HEK293 (cell line): Measurements from ENCODE around the gene ARID3B.

Experiments
- CTCF ChIA-PET: fragments of 350-600 bp; formaldehyde crosslinking; extraction: SDS; loops from one replicate; lab custom pipeline; 2021; ENCODE audit warnings: antibody characterized with exemption; lab: Yijun Ruan, JAX
- POLR2A ChIA-PET: fragments of 300-600 bp; formaldehyde crosslinking; extraction: SDS; loops from one replicate; lab custom pipeline; 2020; ENCODE audit warnings: antibody characterized with exemption, inconsistent platforms; lab: Yijun Ruan, JAX
- H3K27ac ChIP-seq: fragments of 200-500 bp; sonication (Bioruptor generic); 2 replicates; pipeline ENCODE4 v1.5.1; 2014; ENCODE audit warnings: low read depth, low read length, control low read depth, inconsistent platforms; ENCODE audit errors: extremely low read depth
- H3K36me3 ChIP-seq, 2 experiments: fragments of 200-500 bp in 1 of 2; sonication (Bioruptor generic) in 1 of 2; 1 replicate in 1 of 2; 2 replicates in 1 of 2; pipeline ENCODE4 v1.5.1; 2014 to 2017; ENCODE audit warnings: inconsistent platforms in 2 of 2, low read length in 2 of 2; ENCODE audit not compliant: control insufficient read depth in 2 of 2, insufficient read depth in 1 of 2
- H3K4me1 ChIP-seq: fragments of 200-500 bp; sonication (Bioruptor generic); 2 replicates; pipeline ENCODE4 v1.5.1; 2014; ENCODE audit warnings: mild to moderate bottlenecking, low read length, inconsistent platforms; ENCODE audit not compliant: control insufficient read depth, insufficient read depth
- H3K4me3 ChIP-seq: 2 replicates; pipeline ENCODE4 v1.5.1; 2011; ENCODE audit warnings: low read depth, mild to moderate bottlenecking, control low read depth, low read length, moderate library complexity
- H3K9me3 ChIP-seq: fragments of 200-500 bp; sonication (Bioruptor generic); 2 replicates; pipeline ENCODE4 v1.5.1; 2014; ENCODE audit warnings: low read depth, low read length, inconsistent platforms; ENCODE audit not compliant: control insufficient read depth, insufficient read depth
- HOXC10 ChIP-seq: sonication (generic); formaldehyde crosslinking; IDR thresholded peaks from 2 replicates; pipeline ENCODE4 v1.8.1; 2023; ENCODE audit warnings: mild to moderate bottlenecking, missing genetic modification reagents
- KLF8 ChIP-seq: fragments of 450-650 bp; formaldehyde crosslinking; IDR thresholded peaks from 2 replicates; pipeline ENCODE4 v1.5.1; 2016; ENCODE audit warnings: missing biosample characterization, missing genetic modification characterization
- SP3 ChIP-seq: fragments of 450-650 bp; formaldehyde crosslinking; IDR thresholded peaks from 2 replicates; pipeline ENCODE4 v1.5.1; 2016; ENCODE audit warnings: missing biosample characterization, missing genetic modification characterization
- ZBTB17 ChIP-seq: fragments of 450-650 bp; formaldehyde crosslinking; IDR thresholded peaks from 2 replicates; pipeline ENCODE4 v1.5.1; 2016; ENCODE audit warnings: missing biosample characterization, missing genetic modification characterization
- ZBTB8A ChIP-seq: fragments of 450-650 bp; formaldehyde crosslinking; IDR thresholded peaks from 2 replicates; pipeline ENCODE4 v1.5.1; 2016; ENCODE audit warnings: missing biosample characterization, missing genetic modification characterization
- ZNF140 ChIP-seq: fragments of 450-650 bp; formaldehyde crosslinking; IDR thresholded peaks from 2 replicates; pipeline ENCODE4 v1.5.1; 2016; ENCODE audit warnings: missing biosample characterization, missing genetic modification characterization
- ZNF155 ChIP-seq: fragments of 450-650 bp; formaldehyde crosslinking; IDR thresholded peaks from 2 replicates; pipeline ENCODE4 v1.5.1; 2016; ENCODE audit warnings: missing biosample characterization, missing genetic modification characterization
- ZNF221 ChIP-seq: fragments of 450-650 bp; formaldehyde crosslinking; IDR thresholded peaks from 2 replicates; pipeline ENCODE4 v1.5.1; 2017; ENCODE audit warnings: missing biosample characterization, missing genetic modification characterization, borderline replicate concordance
- ZNF350 ChIP-seq: fragments of 450-650 bp; formaldehyde crosslinking; IDR thresholded peaks from 2 replicates; pipeline ENCODE4 v1.5.0; 2017; ENCODE audit warnings: missing biosample characterization, mild to moderate bottlenecking, missing genetic modification characterization
- ZNF416 ChIP-seq: fragments of 450-650 bp; formaldehyde crosslinking; IDR thresholded peaks from 2 replicates; pipeline ENCODE4 v1.5.1; 2016; ENCODE audit warnings: missing biosample characterization, missing genetic modification characterization
- ZNF596 ChIP-seq: fragments of 450-650 bp; IDR thresholded peaks from 2 replicates; pipeline ENCODE4 v1.5.0; 2018; ENCODE audit warnings: missing biosample characterization, mild to moderate bottlenecking, missing genetic modification characterization, moderate library complexity
- TF ChIP-seq, protein P1 (sequence below): fragments of 450-650 bp; formaldehyde crosslinking; IDR thresholded peaks from 2 replicates; pipeline ENCODE4 v1.5.1; 2017; ENCODE audit warnings: missing biosample characterization, missing genetic modification characterization
- TF ChIP-seq, protein P2 (sequence below): fragments of 450-650 bp; formaldehyde crosslinking; IDR thresholded peaks from 2 replicates; pipeline ENCODE4 v1.5.0; 2017; ENCODE audit warnings: missing biosample characterization, missing genetic modification characterization, borderline replicate concordance
- TF ChIP-seq, protein P3 (sequence below): fragments of 450-650 bp; formaldehyde crosslinking; IDR thresholded peaks from 2 replicates; pipeline ENCODE4 v1.5.1; 2016; ENCODE audit warnings: missing biosample characterization, missing genetic modification characterization, borderline replicate concordance
- TF ChIP-seq, protein P4 (sequence below): fragments of 450-650 bp; IDR thresholded peaks from 2 replicates; pipeline ENCODE4 v1.5.1; 2018; ENCODE audit warnings: missing biosample characterization, mild to moderate bottlenecking, missing genetic modification characterization
- TF ChIP-seq, protein P5 (sequence below): fragments of 450-650 bp; formaldehyde crosslinking; IDR thresholded peaks from 2 replicates; pipeline ENCODE4 v1.5.1; 2017; ENCODE audit warnings: missing biosample characterization, missing genetic modification characterization
- TF ChIP-seq, protein P6 (sequence below): fragments of 450-650 bp; formaldehyde crosslinking; IDR thresholded peaks from 2 replicates; pipeline ENCODE4 v1.5.1; 2016; ENCODE audit warnings: missing biosample characterization, missing genetic modification characterization

ARID3B gene

DNA sequence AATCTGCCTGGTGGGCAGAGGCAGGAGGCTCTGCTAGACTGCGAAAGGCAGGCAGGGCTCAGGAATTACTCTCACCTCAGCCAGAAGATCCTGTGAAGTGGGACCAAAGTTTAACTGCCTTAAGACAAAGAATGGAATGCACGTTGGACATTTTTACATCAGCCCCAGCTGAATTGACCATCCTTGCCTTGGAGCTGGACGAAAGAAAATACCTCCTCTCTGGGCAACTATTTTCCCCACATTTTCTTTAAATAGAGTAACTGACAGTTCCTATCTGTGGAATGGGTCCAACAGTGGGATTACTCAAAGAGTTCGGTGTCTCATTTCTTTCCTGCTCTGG, 28.7 kb downstream of the ARID3B start:
- POLR2A ChIA-PET, result no interaction called here
- Histone ChIP-seq H3K4me1 (peaks cover 3% of the 10 kb centered on the region; the same call in 1 of the 2 replicates), H3K36me3 (peaks cover 18 to 54% of the 10 kb centered on the region in 2 experiments), H3K9me3 (no peaks in the 10 kb centered on the region), H3K27ac (no peak overlapping the region), H3K4me3 (no peak overlapping the region)
- TF ChIP-seq ZNF416 (tag by site-specific recombination) (no peak), ZBTB8A (tag by site-specific recombination) (no peak), ZNF221 (tag by site-specific recombination) (no peak), ZNF140 (no peak)
- TF ChIP-seq, protein P1, sequence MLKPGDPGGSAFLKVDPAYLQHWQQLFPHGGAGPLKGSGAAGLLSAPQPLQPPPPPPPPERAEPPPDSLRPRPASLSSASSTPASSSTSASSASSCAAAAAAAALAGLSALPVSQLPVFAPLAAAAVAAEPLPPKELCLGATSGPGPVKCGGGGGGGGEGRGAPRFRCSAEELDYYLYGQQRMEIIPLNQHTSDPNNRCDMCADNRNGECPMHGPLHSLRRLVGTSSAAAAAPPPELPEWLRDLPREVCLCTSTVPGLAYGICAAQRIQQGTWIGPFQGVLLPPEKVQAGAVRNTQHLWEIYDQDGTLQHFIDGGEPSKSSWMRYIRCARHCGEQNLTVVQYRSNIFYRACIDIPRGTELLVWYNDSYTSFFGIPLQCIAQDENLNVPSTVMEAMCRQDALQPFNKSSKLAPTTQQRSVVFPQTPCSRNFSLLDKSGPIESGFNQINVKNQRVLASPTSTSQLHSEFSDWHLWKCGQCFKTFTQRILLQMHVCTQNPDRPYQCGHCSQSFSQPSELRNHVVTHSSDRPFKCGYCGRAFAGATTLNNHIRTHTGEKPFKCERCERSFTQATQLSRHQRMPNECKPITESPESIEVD (tag by site-specific recombination), result no peak
- CTCF ChIA-PET, result interaction anchor here (0.7 kb wide), 1 partner anchor 197 kb away, joined by 3 read pairs; no protein-coding TSS in a partner anchor

DNA sequence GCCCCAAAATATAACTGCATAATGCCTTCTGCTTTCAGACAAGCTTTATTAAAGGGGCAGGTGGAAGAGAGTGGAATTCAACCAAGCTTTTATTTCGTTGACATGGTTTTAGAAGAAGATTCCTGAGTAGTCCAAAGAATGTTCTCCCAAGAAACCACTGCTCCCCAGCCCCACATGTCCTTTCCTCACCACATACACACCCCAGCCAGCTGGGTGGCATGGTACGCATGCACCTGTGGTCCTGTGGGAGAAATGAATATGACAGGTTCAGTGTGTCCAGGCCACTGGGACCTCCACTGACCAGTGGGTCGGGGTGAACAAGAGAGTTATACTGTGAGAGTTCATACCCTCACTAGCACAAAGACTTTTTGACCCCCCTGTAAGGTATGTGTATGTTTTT, 30.2 kb downstream of the ARID3B start:
- CTCF ChIA-PET, result interaction anchor here (1.4 kb wide), 1 partner anchor 28 kb away, joined by 3 read pairs; no protein-coding TSS in a partner anchor
- Histone ChIP-seq H3K4me1 (peaks cover 3% of the 10 kb centered on the region; the same call in 1 of the 2 replicates), H3K9me3 (no peaks in the 10 kb centered on the region), H3K27ac (no peak overlapping the region), H3K36me3 (peaks cover 17 to 67% of the 10 kb centered on the region in 2 experiments), H3K4me3 (no peak overlapping the region)
- POLR2A ChIA-PET, result no interaction called here
- TF ChIP-seq KLF8 (tag by site-specific recombination) (no peak), SP3 (tag by site-specific recombination) (no peak), ZNF350 (tag by site-specific recombination) (no peak), ZNF596 (tag by site-specific recombination) (no peak), HOXC10 (CRISPR knock-in tag) (no peak), ZBTB17 (tag by site-specific recombination) (no peak), ZNF155 (no peak)
- TF ChIP-seq, protein P2, sequence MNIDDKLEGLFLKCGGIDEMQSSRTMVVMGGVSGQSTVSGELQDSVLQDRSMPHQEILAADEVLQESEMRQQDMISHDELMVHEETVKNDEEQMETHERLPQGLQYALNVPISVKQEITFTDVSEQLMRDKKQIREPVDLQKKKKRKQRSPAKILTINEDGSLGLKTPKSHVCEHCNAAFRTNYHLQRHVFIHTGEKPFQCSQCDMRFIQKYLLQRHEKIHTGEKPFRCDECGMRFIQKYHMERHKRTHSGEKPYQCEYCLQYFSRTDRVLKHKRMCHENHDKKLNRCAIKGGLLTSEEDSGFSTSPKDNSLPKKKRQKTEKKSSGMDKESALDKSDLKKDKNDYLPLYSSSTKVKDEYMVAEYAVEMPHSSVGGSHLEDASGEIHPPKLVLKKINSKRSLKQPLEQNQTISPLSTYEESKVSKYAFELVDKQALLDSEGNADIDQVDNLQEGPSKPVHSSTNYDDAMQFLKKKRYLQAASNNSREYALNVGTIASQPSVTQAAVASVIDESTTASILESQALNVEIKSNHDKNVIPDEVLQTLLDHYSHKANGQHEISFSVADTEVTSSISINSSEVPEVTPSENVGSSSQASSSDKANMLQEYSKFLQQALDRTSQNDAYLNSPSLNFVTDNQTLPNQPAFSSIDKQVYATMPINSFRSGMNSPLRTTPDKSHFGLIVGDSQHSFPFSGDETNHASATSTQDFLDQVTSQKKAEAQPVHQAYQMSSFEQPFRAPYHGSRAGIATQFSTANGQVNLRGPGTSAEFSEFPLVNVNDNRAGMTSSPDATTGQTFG, result no peak
- TF ChIP-seq, protein P3, sequence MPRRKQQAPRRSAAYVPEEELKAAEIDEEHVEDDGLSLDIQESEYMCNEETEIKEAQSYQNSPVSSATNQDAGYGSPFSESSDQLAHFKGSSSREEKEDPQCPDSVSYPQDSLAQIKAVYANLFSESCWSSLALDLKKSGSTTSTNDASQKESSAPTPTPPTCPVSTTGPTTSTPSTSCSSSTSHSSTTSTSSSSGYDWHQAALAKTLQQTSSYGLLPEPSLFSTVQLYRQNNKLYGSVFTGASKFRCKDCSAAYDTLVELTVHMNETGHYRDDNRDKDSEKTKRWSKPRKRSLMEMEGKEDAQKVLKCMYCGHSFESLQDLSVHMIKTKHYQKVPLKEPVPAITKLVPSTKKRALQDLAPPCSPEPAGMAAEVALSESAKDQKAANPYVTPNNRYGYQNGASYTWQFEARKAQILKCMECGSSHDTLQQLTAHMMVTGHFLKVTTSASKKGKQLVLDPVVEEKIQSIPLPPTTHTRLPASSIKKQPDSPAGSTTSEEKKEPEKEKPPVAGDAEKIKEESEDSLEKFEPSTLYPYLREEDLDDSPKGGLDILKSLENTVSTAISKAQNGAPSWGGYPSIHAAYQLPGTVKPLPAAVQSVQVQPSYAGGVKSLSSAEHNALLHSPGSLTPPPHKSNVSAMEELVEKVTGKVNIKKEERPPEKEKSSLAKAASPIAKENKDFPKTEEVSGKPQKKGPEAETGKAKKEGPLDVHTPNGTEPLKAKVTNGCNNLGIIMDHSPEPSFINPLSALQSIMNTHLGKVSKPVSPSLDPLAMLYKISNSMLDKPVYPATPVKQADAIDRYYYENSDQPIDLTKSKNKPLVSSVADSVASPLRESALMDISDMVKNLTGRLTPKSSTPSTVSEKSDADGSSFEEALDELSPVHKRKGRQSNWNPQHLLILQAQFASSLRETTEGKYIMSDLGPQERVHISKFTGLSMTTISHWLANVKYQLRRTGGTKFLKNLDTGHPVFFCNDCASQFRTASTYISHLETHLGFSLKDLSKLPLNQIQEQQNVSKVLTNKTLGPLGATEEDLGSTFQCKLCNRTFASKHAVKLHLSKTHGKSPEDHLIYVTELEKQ (tag by site-specific recombination), result no peak
- TF ChIP-seq, protein P4, sequence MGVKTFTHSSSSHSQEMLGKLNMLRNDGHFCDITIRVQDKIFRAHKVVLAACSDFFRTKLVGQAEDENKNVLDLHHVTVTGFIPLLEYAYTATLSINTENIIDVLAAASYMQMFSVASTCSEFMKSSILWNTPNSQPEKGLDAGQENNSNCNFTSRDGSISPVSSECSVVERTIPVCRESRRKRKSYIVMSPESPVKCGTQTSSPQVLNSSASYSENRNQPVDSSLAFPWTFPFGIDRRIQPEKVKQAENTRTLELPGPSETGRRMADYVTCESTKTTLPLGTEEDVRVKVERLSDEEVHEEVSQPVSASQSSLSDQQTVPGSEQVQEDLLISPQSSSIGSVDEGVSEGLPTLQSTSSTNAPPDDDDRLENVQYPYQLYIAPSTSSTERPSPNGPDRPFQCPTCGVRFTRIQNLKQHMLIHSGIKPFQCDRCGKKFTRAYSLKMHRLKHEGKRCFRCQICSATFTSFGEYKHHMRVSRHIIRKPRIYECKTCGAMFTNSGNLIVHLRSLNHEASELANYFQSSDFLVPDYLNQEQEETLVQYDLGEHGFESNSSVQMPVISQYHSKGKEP (tag by site-specific recombination), result no peak
- TF ChIP-seq, protein P5, sequence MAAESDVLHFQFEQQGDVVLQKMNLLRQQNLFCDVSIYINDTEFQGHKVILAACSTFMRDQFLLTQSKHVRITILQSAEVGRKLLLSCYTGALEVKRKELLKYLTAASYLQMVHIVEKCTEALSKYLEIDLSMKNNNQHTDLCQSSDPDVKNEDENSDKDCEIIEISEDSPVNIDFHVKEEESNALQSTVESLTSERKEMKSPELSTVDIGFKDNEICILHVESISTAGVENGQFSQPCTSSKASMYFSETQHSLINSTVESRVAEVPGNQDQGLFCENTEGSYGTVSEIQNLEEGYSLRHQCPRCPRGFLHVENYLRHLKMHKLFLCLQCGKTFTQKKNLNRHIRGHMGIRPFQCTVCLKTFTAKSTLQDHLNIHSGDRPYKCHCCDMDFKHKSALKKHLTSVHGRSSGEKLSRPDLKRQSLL (tag by site-specific recombination), result no peak
- TF ChIP-seq, protein P6, sequence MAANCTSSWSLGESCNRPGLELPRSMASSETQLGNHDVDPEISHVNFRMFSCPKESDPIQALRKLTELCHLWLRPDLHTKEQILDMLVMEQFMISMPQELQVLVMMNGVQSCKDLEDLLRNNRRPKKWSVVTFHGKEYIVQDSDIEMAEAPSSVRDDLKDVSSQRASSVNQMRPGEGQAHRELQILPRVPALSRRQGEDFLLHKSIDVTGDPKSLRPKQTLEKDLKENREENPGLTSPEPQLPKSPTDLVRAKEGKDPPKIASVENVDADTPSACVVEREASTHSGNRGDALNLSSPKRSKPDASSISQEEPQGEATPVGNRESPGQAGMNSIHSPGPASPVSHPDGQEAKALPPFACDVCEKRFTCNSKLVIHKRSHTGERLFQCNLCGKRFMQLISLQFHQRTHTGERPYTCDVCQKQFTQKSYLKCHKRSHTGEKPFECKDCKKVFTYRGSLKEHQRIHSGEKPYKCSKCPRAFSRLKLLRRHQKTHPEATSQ (tag by site-specific recombination), result no peak
